ENCODE data around the gene ABL1. TPM values are rescaled to one million over a fixed set of nuclear protein-coding genes. Genes with fewer than 3 reads are reported as not detected.

The ABL1 gene
- polyA plus RNA-seq, 1 donor from 2014 or later = 18.5 TPM

DNA sequence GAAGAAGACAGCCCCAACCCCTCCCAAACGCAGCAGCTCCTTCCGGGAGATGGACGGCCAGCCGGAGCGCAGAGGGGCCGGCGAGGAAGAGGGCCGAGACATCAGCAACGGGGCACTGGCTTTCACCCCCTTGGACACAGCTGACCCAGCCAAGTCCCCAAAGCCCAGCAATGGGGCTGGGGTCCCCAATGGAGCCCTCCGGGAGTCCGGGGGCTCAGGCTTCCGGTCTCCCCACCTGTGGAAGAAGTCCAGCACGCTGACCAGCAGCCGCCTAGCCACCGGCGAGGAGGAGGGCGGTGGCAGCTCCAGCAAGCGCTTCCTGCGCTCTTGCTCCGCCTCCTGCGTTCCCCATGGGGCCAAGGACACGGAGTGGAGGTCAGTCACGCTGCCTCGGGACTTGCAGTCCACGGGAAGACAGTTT, 49.1 kb downstream of the ABL1 start:
- Histone ChIP-seq H3K9me2 (ENCODE audit: insufficient read depth, low read length) (no peaks in the 10 kb centered on the region), H2AFZ (ENCODE audit: low read depth, low read length) (no peak overlapping the region), H3K36me3 (ENCODE audit: insufficient read depth, low read length) (no peaks in the 10 kb centered on the region), H4K20me1 (ENCODE audit: insufficient read depth) (no peaks in the 10 kb centered on the region), H3K4me2 (ENCODE audit: low read length) (no peak overlapping the region), H3K27me3 (ENCODE audit: insufficient read depth, low read depth, low read length) (no peaks in the 10 kb centered on the region), H3K4me3 (ENCODE audit: low read length) (no peak overlapping the region), H3K9me3 (ENCODE audit: low read length) (no peaks in the 10 kb centered on the region), H3F3A (ENCODE audit: insufficient read depth, low read length, poor library complexity, severe bottlenecking) (no peaks in the 10 kb centered on the region), H3K27ac (ENCODE audit: low read length) (no peak overlapping the region), H3K79me2 (replicated peaks; ENCODE audit: insufficient read depth, low read length) (no peaks in the 10 kb centered on the region), H3K9ac (ENCODE audit: low read length) (no peak overlapping the region)
- TF ChIP-seq EP300 (conservative IDR thresholded peaks at IDR 0.05; ENCODE audit: poor library complexity, severe bottlenecking) (no peak), SMC3 (conservative IDR thresholded peaks at IDR 0.05; ENCODE audit: poor library complexity) (no peak), POLR2AphosphoS5 (IDR thresholded peaks at IDR 0.05) (no peak), TAF1 (IDR thresholded peaks at IDR 0.05; ENCODE audit: low read depth) (no peak), MXI1 (conservative IDR thresholded peaks at IDR 0.05; ENCODE audit: poor library complexity, severe bottlenecking) (no peak), EZH2 (IDR thresholded peaks at IDR 0.05; ENCODE audit: borderline replicate concordance, insufficient read depth, low read length, poor library complexity, severe bottlenecking) (no peak), RAD21 (conservative IDR thresholded peaks at IDR 0.05) (no peak)
- TF ChIP-seq, protein P1, sequence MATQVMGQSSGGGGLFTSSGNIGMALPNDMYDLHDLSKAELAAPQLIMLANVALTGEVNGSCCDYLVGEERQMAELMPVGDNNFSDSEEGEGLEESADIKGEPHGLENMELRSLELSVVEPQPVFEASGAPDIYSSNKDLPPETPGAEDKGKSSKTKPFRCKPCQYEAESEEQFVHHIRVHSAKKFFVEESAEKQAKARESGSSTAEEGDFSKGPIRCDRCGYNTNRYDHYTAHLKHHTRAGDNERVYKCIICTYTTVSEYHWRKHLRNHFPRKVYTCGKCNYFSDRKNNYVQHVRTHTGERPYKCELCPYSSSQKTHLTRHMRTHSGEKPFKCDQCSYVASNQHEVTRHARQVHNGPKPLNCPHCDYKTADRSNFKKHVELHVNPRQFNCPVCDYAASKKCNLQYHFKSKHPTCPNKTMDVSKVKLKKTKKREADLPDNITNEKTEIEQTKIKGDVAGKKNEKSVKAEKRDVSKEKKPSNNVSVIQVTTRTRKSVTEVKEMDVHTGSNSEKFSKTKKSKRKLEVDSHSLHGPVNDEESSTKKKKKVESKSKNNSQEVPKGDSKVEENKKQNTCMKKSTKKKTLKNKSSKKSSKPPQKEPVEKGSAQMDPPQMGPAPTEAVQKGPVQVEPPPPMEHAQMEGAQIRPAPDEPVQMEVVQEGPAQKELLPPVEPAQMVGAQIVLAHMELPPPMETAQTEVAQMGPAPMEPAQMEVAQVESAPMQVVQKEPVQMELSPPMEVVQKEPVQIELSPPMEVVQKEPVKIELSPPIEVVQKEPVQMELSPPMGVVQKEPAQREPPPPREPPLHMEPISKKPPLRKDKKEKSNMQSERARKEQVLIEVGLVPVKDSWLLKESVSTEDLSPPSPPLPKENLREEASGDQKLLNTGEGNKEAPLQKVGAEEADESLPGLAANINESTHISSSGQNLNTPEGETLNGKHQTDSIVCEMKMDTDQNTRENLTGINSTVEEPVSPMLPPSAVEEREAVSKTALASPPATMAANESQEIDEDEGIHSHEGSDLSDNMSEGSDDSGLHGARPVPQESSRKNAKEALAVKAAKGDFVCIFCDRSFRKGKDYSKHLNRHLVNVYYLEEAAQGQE (IDR thresholded peaks at IDR 0.05; ENCODE audit: borderline replicate concordance) = no peak
- TF ChIP-seq, protein P2, sequence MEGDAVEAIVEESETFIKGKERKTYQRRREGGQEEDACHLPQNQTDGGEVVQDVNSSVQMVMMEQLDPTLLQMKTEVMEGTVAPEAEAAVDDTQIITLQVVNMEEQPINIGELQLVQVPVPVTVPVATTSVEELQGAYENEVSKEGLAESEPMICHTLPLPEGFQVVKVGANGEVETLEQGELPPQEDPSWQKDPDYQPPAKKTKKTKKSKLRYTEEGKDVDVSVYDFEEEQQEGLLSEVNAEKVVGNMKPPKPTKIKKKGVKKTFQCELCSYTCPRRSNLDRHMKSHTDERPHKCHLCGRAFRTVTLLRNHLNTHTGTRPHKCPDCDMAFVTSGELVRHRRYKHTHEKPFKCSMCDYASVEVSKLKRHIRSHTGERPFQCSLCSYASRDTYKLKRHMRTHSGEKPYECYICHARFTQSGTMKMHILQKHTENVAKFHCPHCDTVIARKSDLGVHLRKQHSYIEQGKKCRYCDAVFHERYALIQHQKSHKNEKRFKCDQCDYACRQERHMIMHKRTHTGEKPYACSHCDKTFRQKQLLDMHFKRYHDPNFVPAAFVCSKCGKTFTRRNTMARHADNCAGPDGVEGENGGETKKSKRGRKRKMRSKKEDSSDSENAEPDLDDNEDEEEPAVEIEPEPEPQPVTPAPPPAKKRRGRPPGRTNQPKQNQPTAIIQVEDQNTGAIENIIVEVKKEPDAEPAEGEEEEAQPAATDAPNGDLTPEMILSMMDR (IDR thresholded peaks at IDR 0.05; ENCODE audit: poor library complexity, severe bottlenecking) = no peak

DNA sequence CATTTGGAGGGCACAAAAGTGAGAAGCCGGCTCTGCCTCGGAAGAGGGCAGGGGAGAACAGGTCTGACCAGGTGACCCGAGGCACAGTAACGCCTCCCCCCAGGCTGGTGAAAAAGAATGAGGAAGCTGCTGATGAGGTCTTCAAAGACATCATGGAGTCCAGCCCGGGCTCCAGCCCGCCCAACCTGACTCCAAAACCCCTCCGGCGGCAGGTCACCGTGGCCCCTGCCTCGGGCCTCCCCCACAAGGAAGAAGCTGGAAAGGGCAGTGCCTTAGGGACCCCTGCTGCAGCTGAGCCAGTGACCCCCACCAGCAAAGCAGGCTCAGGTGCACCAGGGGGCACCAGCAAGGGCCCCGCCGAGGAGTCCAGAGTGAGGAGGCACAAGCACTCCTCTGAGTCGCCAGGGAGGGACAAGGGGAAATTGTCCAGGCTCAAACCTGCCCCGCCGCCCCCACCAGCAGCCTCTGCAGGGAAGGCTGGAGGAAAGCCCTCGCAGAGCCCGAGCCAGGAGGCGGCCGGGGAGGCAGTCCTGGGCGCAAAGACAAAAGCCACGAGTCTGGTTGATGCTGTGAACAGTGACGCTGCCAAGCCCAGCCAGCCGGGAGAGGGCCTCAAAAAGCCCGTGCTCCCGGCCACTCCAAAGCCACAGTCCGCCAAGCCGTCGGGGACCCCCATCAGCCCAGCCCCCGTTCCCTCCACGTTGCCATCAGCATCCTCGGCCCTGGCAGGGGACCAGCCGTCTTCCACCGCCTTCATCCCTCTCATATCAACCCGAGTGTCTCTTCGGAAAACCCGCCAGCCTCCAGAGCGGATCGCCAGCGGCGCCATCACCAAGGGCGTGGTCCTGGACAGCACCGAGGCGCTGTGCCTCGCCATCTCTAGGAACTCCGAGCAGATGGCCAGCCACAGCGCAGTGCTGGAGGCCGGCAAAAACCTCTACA, 49.8 kb downstream of the ABL1 start:
- Histone ChIP-seq H3K27ac (ENCODE audit: low read length) (no peak overlapping the region), H3K36me3 (ENCODE audit: insufficient read depth, low read length) (no peaks in the 10 kb centered on the region), H3K9me2 (ENCODE audit: insufficient read depth, low read length) (no peaks in the 10 kb centered on the region), H2AFZ (ENCODE audit: low read depth, low read length) (no peak overlapping the region), H3K79me2 (replicated peaks; ENCODE audit: insufficient read depth, low read length) (no peaks in the 10 kb centered on the region), H3K9me3 (ENCODE audit: low read length) (no peaks in the 10 kb centered on the region), H3K27me3 (ENCODE audit: insufficient read depth, low read depth, low read length) (no peaks in the 10 kb centered on the region), H3F3A (ENCODE audit: insufficient read depth, low read length, poor library complexity, severe bottlenecking) (no peaks in the 10 kb centered on the region), H4K20me1 (ENCODE audit: insufficient read depth) (no peaks in the 10 kb centered on the region), H3K9ac (ENCODE audit: low read length) (no peak overlapping the region), H3K4me3 (ENCODE audit: low read length) (no peak overlapping the region), H3K4me2 (ENCODE audit: low read length) (no peak overlapping the region)
- TF ChIP-seq RAD21 (conservative IDR thresholded peaks at IDR 0.05) (no peak), SMC3 (conservative IDR thresholded peaks at IDR 0.05; ENCODE audit: poor library complexity) (no peak), EZH2 (IDR thresholded peaks at IDR 0.05; ENCODE audit: borderline replicate concordance, insufficient read depth, low read length, poor library complexity, severe bottlenecking) (no peak), POLR2AphosphoS5 (IDR thresholded peaks at IDR 0.05) (no peak), MXI1 (conservative IDR thresholded peaks at IDR 0.05; ENCODE audit: poor library complexity, severe bottlenecking) (no peak), TAF1 (IDR thresholded peaks at IDR 0.05; ENCODE audit: low read depth) (no peak), EP300 (conservative IDR thresholded peaks at IDR 0.05; ENCODE audit: poor library complexity, severe bottlenecking) (no peak)
- TF ChIP-seq, protein P1 (IDR thresholded peaks at IDR 0.05; ENCODE audit: borderline replicate concordance) = no peak

All from neural cell (in vitro differentiated cells).